ENCODE measurements around the gene NT5M.

DNA sequence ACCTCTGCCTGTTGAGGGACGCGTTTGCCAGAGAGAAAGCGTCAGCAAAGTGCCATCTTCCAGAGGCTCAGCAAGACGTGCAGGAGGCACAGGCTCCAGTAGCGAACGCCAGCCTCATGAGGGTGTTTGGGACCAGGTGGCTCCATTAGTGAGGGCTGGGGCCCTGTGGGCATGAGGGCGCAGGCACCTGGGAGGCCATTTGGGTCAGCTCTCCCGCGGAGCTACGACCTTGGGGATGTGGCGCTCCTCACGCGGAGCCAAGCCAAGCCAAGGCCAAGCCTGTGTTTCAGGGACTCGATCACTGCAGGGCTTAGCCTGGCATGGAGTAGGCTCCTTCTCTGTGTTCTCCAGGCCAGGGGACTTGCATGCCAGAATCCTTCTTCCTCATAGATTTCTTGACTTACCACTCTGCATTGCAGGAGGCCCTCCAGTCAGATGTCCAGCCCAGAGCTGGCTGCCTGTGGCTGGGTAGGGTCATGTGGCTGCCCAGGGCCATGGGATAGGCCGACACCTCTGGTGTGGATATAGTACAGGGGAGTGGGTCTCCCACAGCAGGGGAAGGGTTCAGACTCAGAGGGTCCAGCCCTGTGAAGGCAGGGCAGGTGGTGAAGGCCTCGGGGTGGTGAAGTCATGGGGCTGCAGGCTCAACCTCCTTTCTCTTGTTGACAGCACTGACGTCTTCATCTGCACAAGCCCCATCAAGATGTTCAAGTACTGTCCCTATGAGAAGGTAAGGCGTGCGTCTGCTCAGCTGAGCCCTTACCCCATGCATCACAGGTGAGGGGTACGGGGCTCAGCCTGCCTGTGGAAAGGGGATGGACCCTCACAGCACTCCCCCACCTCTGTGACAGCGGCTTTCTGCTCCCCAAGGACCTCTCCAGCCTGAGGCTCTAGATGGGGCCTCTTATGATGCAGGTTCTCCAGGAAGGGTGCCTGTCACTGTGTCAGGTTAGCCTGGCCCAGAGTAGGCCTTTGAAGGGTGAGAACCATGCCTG, 19.6 kb downstream of the NT5M start:
- TF ChIP-seq POLR2AphosphoS5 (IDR thresholded peaks at IDR 0.05), result no peak
- TF ChIP-seq POLR2A (IDR thresholded peaks at IDR 0.05), result no peak
- TF ChIP-seq, protein P1, sequence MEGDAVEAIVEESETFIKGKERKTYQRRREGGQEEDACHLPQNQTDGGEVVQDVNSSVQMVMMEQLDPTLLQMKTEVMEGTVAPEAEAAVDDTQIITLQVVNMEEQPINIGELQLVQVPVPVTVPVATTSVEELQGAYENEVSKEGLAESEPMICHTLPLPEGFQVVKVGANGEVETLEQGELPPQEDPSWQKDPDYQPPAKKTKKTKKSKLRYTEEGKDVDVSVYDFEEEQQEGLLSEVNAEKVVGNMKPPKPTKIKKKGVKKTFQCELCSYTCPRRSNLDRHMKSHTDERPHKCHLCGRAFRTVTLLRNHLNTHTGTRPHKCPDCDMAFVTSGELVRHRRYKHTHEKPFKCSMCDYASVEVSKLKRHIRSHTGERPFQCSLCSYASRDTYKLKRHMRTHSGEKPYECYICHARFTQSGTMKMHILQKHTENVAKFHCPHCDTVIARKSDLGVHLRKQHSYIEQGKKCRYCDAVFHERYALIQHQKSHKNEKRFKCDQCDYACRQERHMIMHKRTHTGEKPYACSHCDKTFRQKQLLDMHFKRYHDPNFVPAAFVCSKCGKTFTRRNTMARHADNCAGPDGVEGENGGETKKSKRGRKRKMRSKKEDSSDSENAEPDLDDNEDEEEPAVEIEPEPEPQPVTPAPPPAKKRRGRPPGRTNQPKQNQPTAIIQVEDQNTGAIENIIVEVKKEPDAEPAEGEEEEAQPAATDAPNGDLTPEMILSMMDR (IDR thresholded peaks at IDR 0.05 in 8 of 11, conservative IDR thresholded peaks at IDR 0.05 in 3 of 11), result no peak

Measured in spleen (tissue), 7 donors.